Glomerular visceral epithelial cell (primary cell): ENCODE results near the gene TMEM243.
A peak's percentile ranks its signal among the peaks of the same experiment; 100 is the strongest.

Experiments used
- DNase-seq: peaks from one replicate; pipeline ENCODE4 v3.0.0-alpha.2; 2016; ENCODE audit errors: extremely low spot score

The TMEM243 gene

GRCh38 chr7:87156709-87157108, 62.8 kb downstream of the TMEM243 start:
- DNase-seq: no peak

GRCh38 chr7:87155788-87156187, 63.7 kb downstream of the TMEM243 start:
- DNase-seq: no peak

DNA sequence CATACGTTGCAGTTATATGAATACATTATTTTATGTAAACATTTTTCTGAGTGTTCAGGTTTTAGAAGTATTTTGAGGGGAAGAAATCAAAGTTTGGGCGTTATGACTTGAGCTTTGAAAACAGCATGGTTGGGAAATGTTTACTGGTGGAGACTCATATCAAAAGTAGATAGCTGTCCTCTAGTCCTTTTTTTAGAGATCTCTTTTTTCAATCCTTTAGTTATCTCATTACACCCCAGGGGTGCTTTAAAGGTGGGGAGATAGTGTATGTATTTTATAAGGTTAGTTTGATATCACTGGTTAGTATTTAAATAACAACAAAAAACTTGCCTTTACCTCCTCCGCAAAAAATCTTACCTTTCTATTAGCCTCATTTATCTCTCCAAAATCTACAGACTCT, 65.0 kb downstream of the TMEM243 start:
- no peak for DNase-seq

- no peak for DNase-seq
Measured at GRCh38 chr7:87154166-87154565, 65.4 kb downstream of the TMEM243 start.

GRCh38 chr7:87152897-87153641, 66.5 kb downstream of the TMEM243 start:
- DNase-seq: peak; percentile 31

- DNase-seq: peak; percentile 95
Measured at GRCh38 chr7:87152112-87152896, 67.2 kb downstream of the TMEM243 start, which contains the start of gene DMTF1. DMTF1 (plus strand) TSS chr7:87152453; CDS start chr7:87164942, 12,489 bp downstream.

DNA sequence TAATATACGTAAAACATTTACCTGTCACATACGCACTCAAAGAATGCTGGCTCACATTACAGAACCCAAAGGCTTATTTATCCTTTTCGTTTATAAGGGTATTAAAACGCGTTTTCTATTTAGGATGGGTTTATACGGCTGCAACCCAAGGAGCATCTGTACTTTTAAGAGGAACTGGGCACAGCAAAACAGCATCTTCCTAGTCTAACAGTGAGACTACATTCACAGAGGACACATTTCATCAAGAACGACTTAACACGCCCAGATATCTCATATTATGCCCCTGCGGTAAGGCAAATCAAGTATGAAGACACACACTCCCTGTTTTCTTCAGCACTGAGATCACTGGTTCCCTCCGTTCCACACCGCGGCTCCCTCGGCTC, 67.8 kb downstream of the TMEM243 start:
- DNase-seq: no peak

- DNase-seq: no peak
Measured at GRCh38 chr7:87151002-87151728, 68.4 kb downstream of the TMEM243 start.

DNA sequence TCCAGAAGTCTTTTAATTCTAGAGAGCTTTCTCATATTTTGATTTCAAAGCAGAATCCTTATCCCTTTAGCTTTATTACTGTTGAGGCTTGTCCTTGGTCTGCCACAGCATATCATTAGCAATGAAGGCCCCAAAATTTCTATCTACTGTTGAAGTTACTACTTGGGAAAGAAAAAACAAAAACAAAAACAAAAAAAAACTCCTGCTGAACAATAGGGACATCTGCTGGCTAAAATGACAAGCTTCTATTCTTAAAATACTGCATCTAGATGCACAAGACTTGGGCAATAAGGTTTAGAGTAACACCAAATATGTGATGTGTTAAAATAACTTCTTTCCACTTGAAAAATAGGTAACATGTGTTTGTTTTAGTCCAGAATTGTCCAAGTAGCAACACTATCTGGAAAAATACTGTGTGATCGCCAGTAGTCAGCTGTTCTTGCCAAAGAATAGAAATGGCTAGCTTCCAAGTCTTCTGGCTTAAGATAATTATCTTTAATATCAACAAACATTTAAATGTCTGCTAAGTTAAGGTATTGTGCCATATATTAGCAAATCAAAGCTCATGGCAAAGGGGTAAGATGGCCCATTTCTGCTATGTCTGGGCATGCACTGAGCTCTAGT, 71.1 kb downstream of the TMEM243 start:
- no peak for DNase-seq

GRCh38 chr7:87147500-87147899, 72.0 kb downstream of the TMEM243 start:
- no peak for DNase-seq

DNA sequence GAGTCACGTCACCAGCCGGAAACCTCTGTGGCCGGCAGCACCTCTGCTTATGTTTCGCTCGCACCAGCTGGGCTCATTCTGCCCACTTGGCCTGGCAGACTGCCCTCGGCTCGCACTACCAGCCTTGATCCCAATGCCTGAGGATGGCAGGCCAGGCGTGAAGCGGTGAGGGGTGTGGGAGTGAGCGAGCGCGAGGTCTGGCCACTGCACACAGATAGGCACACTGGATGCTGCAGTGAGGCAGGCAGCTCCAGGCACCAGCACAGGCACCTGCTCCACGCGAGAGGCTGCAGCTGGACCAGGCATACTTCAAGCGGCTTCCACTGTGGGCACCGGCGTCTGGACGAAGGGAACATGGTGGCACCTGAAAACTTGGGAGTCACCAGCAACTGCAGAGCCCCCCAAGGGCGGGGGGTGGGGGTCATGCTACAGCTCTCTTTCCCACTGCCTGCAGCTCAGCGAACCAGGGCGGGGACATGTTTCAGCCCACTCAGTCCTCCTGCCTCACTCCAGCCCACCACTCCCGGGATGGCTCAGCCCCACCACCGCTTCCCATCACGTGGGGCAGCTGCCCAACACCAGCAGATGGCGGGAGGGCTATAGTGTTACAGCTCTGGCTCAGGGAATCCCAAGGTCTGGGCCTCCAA, 72.7 kb downstream of the TMEM243 start:
- DNase-seq: no peak
